Kidney (tissue), 14 donors: ENCODE measurements around the gene MYOD1. TPM values are rescaled to one million over a fixed set of nuclear protein-coding genes. Genes with fewer than 3 reads are reported as not detected.

Experiments used
- DNase-seq, 5 donors: peaks; one replicate each; pipeline ENCODE4 v3.0.0-alpha.2; 2013 to 2020
- FAIRE-seq: peaks from 2 replicates; lab custom pipeline; 2012; peaks lifted over from hg19 to GRCh38; lab: Jason Lieb, UNC
- H3K27ac ChIP-seq, 2 donors: one replicate each; pipeline ENCODE4 v1.7.0; 2013; ENCODE audit warnings: low read depth in 2 of 2, low read length in 2 of 2, inconsistent platforms in 1 of 2
- H3K27me3 ChIP-seq: one replicate; pipeline ENCODE4 v1.7.1; 2013; ENCODE audit warnings: low read length, inconsistent platforms; ENCODE audit not compliant: control insufficient read depth, insufficient read depth
- H3K36me3 ChIP-seq, 3 donors: one replicate each; pipeline versions ENCODE4 v1.7.0 to v1.7.1; 2013; ENCODE audit warnings: low read length in 3 of 3, control low read depth in 1 of 3, inconsistent platforms in 1 of 3; ENCODE audit not compliant: insufficient read depth in 3 of 3, control insufficient read depth in 2 of 3
- H3K4me1 ChIP-seq, 3 donors: one replicate each; pipeline versions ENCODE4 v1.7.0 to v1.7.1; 2013; ENCODE audit warnings: low read length in 3 of 3, inconsistent platforms in 1 of 3, low read depth in 1 of 3; ENCODE audit not compliant: control insufficient read depth in 2 of 3, insufficient read depth in 2 of 3
- H3K4me3 ChIP-seq, 3 donors: one replicate each; pipeline versions ENCODE4 v1.7.0 to v1.8.1; 2013; ENCODE audit warnings: low read length in 3 of 3, control low read depth in 1 of 3, inconsistent platforms in 1 of 3
- H3K9ac ChIP-seq, 3 donors: one replicate each; pipeline versions ENCODE4 v1.7.0 to v1.7.1; 2013; ENCODE audit warnings: low read length in 3 of 3, control low read depth in 1 of 3, inconsistent platforms in 1 of 3
- H3K9me3 ChIP-seq, 3 donors: one replicate each; pipeline versions ENCODE4 v1.7.0 to v1.7.1; 2013; ENCODE audit warnings: low read length in 3 of 3, control low read depth in 1 of 3, inconsistent platforms in 1 of 3; ENCODE audit not compliant: control insufficient read depth in 2 of 3, insufficient read depth in 1 of 3
- CTCF ChIP-seq: IDR thresholded peaks from 3 replicates; pipeline ENCODE4 v1.5.1; 2012; ENCODE audit warnings: mild to moderate bottlenecking, moderate library complexity, borderline replicate concordance; ENCODE audit not compliant: insufficient read depth; ENCODE audit errors: extremely low read depth
- intact Hi-C: fragments of 100-400 bp; cut with DNase I; formaldehyde crosslinking; loops from one replicate; pipeline ENCODE4 v1.11.1; 2022
- polyA plus RNA-seq: library from polyadenylated mRNA; stranded (reverse); fragments of 350-450 nt; fragmentation: Illumina TruSeq; extraction: RNeasy Lipid Tissue Mini Kit (QIAGEN cat#74804); gene quantifications from one replicate; pipeline ENCODE4 v1.2.3, GENCODE V29; 2014; ENCODE audit warnings: low read depth, low replicate concordance; ENCODE audit not compliant: insufficient read depth
- total RNA-seq: library from RNA; stranded (reverse); fragmentation: NEBNext Ultra II Directional; extraction: Animal tissue kit (Norgen Biotek cat#: 25700); gene quantifications from one replicate; pipeline ENCODE4 v1.2.1, GENCODE V29; 2021
- donor health status: control.
- donor health status: control.
- donor health status: control.
- donor health status: control.
- donor health status: control.
- donor health status: DM: yes; HTN: yes; CAD: no.
- donor health status: Normal renal cell carcinoma (clear cell type).

MYOD1 gene
- total and polyA plus RNA-seq, 2 donors from 2014 or later: not detected

- intact Hi-C loops: no loop called here
- no peaks in the 10 kb centered on the region for H3K27me3 ChIP-seq
- no peak for FAIRE-seq
- no peak overlapping the region for H3K27ac ChIP-seq
- TF ChIP-seq CTCF: no peak
- H3K4me1 ChIP-seq: no peaks in the 10 kb centered on the region
- H3K36me3 ChIP-seq: no peaks in the 10 kb centered on the region
- DNase-seq: no peak
- H3K9me3 ChIP-seq: no peaks in the 10 kb centered on the region
- H3K4me3 ChIP-seq: no peak overlapping the region
- H3K9ac ChIP-seq: no peak overlapping the region
Observed at GRCh38 chr11:17682848-17683247, 36.5 kb upstream of the MYOD1 start.

- Histone ChIP-seq H3K4me1 (no peaks in the 10 kb centered on the region), H3K4me3 (no peak overlapping the region), H3K9ac (no peak overlapping the region), H3K9me3 (no peaks in the 10 kb centered on the region), H3K36me3 (no peaks in the 10 kb centered on the region), H3K27me3 (no peaks in the 10 kb centered on the region), H3K27ac (no peak overlapping the region)
- intact Hi-C loops: no loop called here
- FAIRE-seq (no peak), DNase-seq (no peak)
- TF ChIP-seq CTCF: no peak
Observed at GRCh38 chr11:17683377-17684161, 35.8 kb upstream of the MYOD1 start.

- TF ChIP-seq CTCF: no peak
- H3K27ac ChIP-seq: no peak overlapping the region
- no peaks in the 10 kb centered on the region for H3K4me1 ChIP-seq
- intact Hi-C loops: no loop called here
- no peaks in the 10 kb centered on the region for H3K27me3 ChIP-seq
- DNase-seq (no peak), FAIRE-seq (no peak)
- no peak overlapping the region for H3K4me3 ChIP-seq
- H3K9me3 ChIP-seq: no peaks in the 10 kb centered on the region
- no peaks in the 10 kb centered on the region for H3K36me3 ChIP-seq
- no peak overlapping the region for H3K9ac ChIP-seq
Observed at GRCh38 chr11:17684550-17684949, 34.8 kb upstream of the MYOD1 start.
